HG02763 (cell line): Measurements from ENCODE around the gene CDK6.
A peak's percentile ranks its signal among the peaks of the same experiment; 100 is the strongest.

ENCODE experiments used
- ATAC-seq: cut with Tn5 transposase; IDR thresholded peaks from one replicate; pipeline ENCODE4 v1.9.1; 2021; ENCODE audit warnings: mild to moderate bottlenecking, moderate library complexity; ENCODE audit not compliant: unreplicated experiment

CDK6 gene

GRCh38 chr7:92631067-92631849 lies 205.1 kb downstream of the CDK6 start:
- peak; percentile 76 for ATAC-seq

- ATAC-seq: no peak
These were observed 206.6 kb downstream of the CDK6 start for GRCh38 chr7:92629779-92630178.

GRCh38 chr7:92627956-92628355 lies 208.4 kb downstream of the CDK6 start:
- ATAC-seq: no peak

GRCh38 chr7:92626281-92626809 lies 210.0 kb downstream of the CDK6 start:
- ATAC-seq: no peak

GRCh38 chr7:92625617-92626016 lies 210.8 kb downstream of the CDK6 start:
- ATAC-seq: no peak

- no peak for ATAC-seq
These were observed 211.9 kb downstream of the CDK6 start for GRCh38 chr7:92624298-92624996.

GRCh38 chr7:92623544-92623943 lies 212.8 kb downstream of the CDK6 start:
- ATAC-seq: no peak

GRCh38 chr7:92622685-92623084 lies 213.7 kb downstream of the CDK6 start:
- no peak for ATAC-seq

GRCh38 chr7:92622030-92622429 lies 214.3 kb downstream of the CDK6 start:
- peak; percentile 56 for ATAC-seq

- peak; percentile 40 for ATAC-seq
These were observed 214.8 kb downstream of the CDK6 start for GRCh38 chr7:92621561-92622023.

- peak; percentile 66 for ATAC-seq
These were observed 215.3 kb downstream of the CDK6 start for GRCh38 chr7:92621026-92621540.

- no peak for ATAC-seq
These were observed 220.5 kb downstream of the CDK6 start for GRCh38 chr7:92615861-92616260.

- ATAC-seq: no peak
These were observed 221.7 kb downstream of the CDK6 start for GRCh38 chr7:92614660-92615174.

- ATAC-seq: no peak
These were observed 222.7 kb downstream of the CDK6 start for GRCh38 chr7:92613720-92614119.

- no peak for ATAC-seq
These were observed 223.2 kb downstream of the CDK6 start for GRCh38 chr7:92613214-92613613.

- no peak for ATAC-seq
These were observed 223.9 kb downstream of the CDK6 start for GRCh38 chr7:92612501-92612900.

- ATAC-seq: no peak
These were observed 224.6 kb downstream of the CDK6 start for GRCh38 chr7:92611735-92612134.

- ATAC-seq: no peak
These were observed 226.4 kb downstream of the CDK6 start for GRCh38 chr7:92609921-92610518.

- ATAC-seq: no peak
These were observed 227.7 kb downstream of the CDK6 start for GRCh38 chr7:92608380-92609322.

- ATAC-seq: no peak
These were observed 229.4 kb downstream of the CDK6 start for GRCh38 chr7:92606985-92607384.
